Spleen (tissue), 11 donors: ENCODE results near the gene NEMF. TPM values are rescaled to one million over a fixed set of nuclear protein-coding genes. Genes with fewer than 3 reads are reported as not detected.

Experiments used
- DNase-seq: peaks from one replicate; pipeline ENCODE4 v3.0.0-alpha.2; 2020
- H3K27ac ChIP-seq, 8 donors: fragments of 200-600 bp; sonication (generic) in 7 of 8; 1 replicate in 4 of 8; 2 replicates in 4 of 8; pipeline versions ENCODE4 v1.5.0 to v1.8.0; 2016 to 2021; ENCODE audit warnings: inconsistent platforms in 4 of 8, mild to moderate bottlenecking in 4 of 8, moderate library complexity in 1 of 8
- H3K27me3 ChIP-seq, 7 donors: fragments of 200-600 bp; sonication (generic) in 6 of 7; replicated peaks in 1 of 7; 1 replicate in 4 of 7; 2 replicates in 3 of 7; pipeline versions ENCODE4 v1.5.0 to v1.8.0; 2016 to 2021; ENCODE audit warnings: inconsistent platforms in 3 of 7, mild to moderate bottlenecking in 1 of 7
- H3K36me3 ChIP-seq, 6 donors: fragments of 200-600 bp; sonication (generic) in 5 of 6; 1 replicate in 4 of 6; 2 replicates in 2 of 6; pipeline versions ENCODE4 v1.5.0 to v1.8.0; 2016 to 2021; ENCODE audit warnings: inconsistent platforms in 2 of 6
- H3K4me1 ChIP-seq, 6 donors: fragments of 200-600 bp; sonication (generic) in 5 of 6; 1 replicate in 3 of 6; 2 replicates in 3 of 6; pipeline versions ENCODE4 v1.5.0 to v1.8.0; 2016 to 2021; ENCODE audit warnings: inconsistent platforms in 3 of 6
- H3K4me3 ChIP-seq, 8 donors: fragments of 200-600 bp; sonication (generic) in 7 of 8; 1 replicate in 4 of 8; 2 replicates in 4 of 8; pipeline versions ENCODE4 v1.5.0 to v1.8.0; 2016 to 2021; ENCODE audit warnings: inconsistent platforms in 4 of 8, mild to moderate bottlenecking in 4 of 8, moderate library complexity in 2 of 8
- H3K9me3 ChIP-seq, 8 donors: fragments of 200-600 bp; sonication (generic) in 7 of 8; 1 replicate in 4 of 8; 2 replicates in 4 of 8; pipeline versions ENCODE4 v1.5.0 to v1.8.0; 2016 to 2021; ENCODE audit warnings: inconsistent platforms in 4 of 8
- POLR2A ChIP-seq, 3 donors: fragments of 450-650 bp; IDR thresholded peaks; one replicate each; pipeline ENCODE4 v1.5.1; 2017; ENCODE audit warnings: antibody characterized with exemption in 3 of 3, mild to moderate bottlenecking in 1 of 3
- POLR2AphosphoS5 ChIP-seq, 3 donors: sonication (generic); formaldehyde crosslinking; IDR thresholded peaks; one replicate each; pipeline ENCODE4 v1.5.1; 2017; ENCODE audit warnings: antibody characterized with exemption in 3 of 3
- WGBS, 5 donors: extraction: QIAGEN DNeasy Blood & Tissue Kit in 3 of 5; methylation state at CpG; one replicate each; pipeline versions ENCODE4 v1.1.5 to v1.1.7; 2013 to 2018; 5-methylcytosine and 5-hydroxymethylcytosine counted together
- intact Hi-C: fragments of 100-400 bp; cut with DNase I; formaldehyde crosslinking; loops from one replicate; pipeline ENCODE4 v1.15.0; 2023; ENCODE audit warnings: low total_unique reads
- polyA plus RNA-seq, 3 donors: library from polyadenylated mRNA; stranded (reverse); fragments of 200-250 nt; gene quantifications; one replicate each; pipeline ENCODE4 v1.2.1, GENCODE V29; 2013
- total RNA-seq, 7 donors: library from RNA; depleted of rRNA in 3 of 7; stranded (reverse); fragments of >200 nt in 3 of 7; fragmentation: NEBNext Ultra II Directional in 4 of 7; extraction: Animal tissue kit (Norgen Biotek cat#: 25700) in 4 of 7; gene quantifications; one replicate each; pipeline versions ENCODE4 v1.1.0 to v1.2.1, GENCODE V29; 2016 to 2021
- TF ChIP-seq, protein P1 (sequence below), 11 experiments: fragments of 200-600 bp in 7 of 11; fragments of 450-650 bp in 4 of 11; sonication (generic) in 4 of 11; IDR thresholded peaks in 8 of 11; conservative IDR thresholded peaks in 3 of 11; 1 replicate in 7 of 11; 2 replicates in 4 of 11; pipeline versions ENCODE4 v1.4.0 to v1.8.0; 2016 to 2021; ENCODE audit warnings: antibody characterized with exemption in 11 of 11, inconsistent platforms in 4 of 11, mild to moderate bottlenecking in 1 of 11
- donor health status: healthy with polysubstance abuse.
- donor health status: DM: no; HTN: no; CAD: no; lungs with moderate emphysema.
- donor health status: DM: no; HTN: no; CAD: no.
- donor health status: Bipolar disorder and iron deficiency.
- donor health status: healthy.
- donor health status: DM: no; HTN: no; CAD: no.
- donor health status: DM: yes; HTN: yes; CAD: no.

The NEMF gene
- total and polyA plus RNA-seq, 10 donors: 24.3 to 187 (median 82.4) TPM

DNA sequence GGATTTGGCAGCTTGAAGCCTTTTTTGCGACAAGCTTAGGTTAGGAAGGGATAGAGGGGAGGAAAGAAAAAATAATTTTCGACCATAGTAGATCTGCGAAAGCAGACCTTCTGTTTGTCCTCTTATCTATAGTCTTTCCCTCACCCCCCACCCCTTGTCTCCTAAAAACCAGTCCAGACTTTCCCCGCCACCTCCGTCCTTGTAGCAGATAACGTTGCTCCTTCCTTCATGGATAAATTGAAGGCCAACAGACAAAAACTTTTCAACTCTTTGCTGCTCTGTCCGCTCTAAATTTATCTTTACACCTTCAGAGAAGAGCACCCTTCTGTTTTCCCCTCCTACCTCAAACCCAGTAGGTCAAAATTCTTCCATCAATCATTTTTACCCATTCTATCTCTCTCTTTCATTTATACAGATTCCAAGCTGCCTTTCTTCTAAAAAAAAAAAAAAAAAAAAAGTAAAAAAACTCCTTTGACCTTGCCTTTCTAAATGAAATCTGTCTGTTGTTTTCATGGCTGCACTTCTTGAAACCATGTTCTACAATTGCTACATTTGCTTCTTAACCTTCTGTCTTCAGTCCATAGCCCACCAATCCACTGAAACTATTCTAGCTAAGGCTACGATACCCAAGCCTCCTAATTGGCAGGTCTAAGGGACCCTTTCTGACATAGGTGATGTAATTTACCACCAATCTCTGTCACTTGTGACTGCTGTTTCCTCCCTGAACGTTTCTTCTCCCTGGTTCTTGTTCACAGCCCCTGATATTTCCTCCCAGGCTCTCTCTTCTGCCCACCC, 11.1 kb upstream of the NEMF start:
- H3K4me1 ChIP-seq: peaks cover 20 to 65% (median 49%) of the 10 kb centered on the region in 6 donors
- TF ChIP-seq POLR2A (IDR thresholded peaks at IDR 0.05) (no peak), POLR2AphosphoS5 (IDR thresholded peaks at IDR 0.05) (peak in 1 of 3 donors; percentile 37)
- TF ChIP-seq, protein P1, sequence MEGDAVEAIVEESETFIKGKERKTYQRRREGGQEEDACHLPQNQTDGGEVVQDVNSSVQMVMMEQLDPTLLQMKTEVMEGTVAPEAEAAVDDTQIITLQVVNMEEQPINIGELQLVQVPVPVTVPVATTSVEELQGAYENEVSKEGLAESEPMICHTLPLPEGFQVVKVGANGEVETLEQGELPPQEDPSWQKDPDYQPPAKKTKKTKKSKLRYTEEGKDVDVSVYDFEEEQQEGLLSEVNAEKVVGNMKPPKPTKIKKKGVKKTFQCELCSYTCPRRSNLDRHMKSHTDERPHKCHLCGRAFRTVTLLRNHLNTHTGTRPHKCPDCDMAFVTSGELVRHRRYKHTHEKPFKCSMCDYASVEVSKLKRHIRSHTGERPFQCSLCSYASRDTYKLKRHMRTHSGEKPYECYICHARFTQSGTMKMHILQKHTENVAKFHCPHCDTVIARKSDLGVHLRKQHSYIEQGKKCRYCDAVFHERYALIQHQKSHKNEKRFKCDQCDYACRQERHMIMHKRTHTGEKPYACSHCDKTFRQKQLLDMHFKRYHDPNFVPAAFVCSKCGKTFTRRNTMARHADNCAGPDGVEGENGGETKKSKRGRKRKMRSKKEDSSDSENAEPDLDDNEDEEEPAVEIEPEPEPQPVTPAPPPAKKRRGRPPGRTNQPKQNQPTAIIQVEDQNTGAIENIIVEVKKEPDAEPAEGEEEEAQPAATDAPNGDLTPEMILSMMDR (IDR thresholded peaks at IDR 0.05 in 8 of 11, conservative IDR thresholded peaks at IDR 0.05 in 3 of 11): no peak
- intact Hi-C loops: loop anchor here (5.0 kb wide), 1 partner anchor 244 kb away; no protein-coding TSS in a partner anchor

DNA sequence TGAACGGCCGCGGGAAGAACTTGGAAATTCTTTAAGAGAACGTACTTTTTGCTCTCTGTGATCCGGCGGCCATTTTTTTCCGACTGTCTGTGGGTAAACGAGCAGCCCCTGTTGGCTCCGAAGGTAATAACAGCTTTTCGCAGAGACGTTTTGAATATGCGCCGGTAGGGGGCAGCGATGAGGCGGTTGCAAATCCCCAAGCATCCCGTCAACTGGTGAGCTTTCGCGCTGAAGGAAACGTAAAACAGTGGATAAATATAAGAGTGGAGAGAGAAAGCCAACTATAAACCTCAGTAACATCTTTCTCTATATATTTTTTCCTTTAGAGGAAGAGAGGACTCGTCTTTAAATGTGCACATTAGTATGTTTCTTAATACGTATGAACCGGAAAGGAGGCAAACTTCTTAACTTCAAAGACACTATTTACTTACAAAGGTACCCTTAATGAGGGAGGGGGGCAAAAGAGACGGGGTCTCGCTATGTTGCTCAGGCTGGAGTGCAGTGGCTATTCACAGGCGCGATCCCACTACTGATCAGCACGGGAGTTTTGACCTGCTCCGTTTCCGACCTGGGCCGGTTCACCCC, 9.6 kb upstream of the NEMF start:
- DNase-seq: peak; percentile 94
- intact Hi-C loops: loop anchor here (5.0 kb wide), 1 partner anchor 245 kb away; no protein-coding TSS in a partner anchor

More for the DNA sequence above, 11.1 kb upstream of the NEMF start:
- Histone ChIP-seq H3K9me3 (no peaks in the 10 kb centered on the region), H3K36me3 (no peaks in the 10 kb centered on the region), H3K4me3 (peak overlapping the region; percentile 44 to 75 (median 52)), H3K27ac (peak overlapping the region; percentile 95 to 99 (median 98)), H3K27me3 (no peaks in the 10 kb centered on the region)
- WGBS, 5 donors: 10 to 19% (median 15%) methylated on average over 9 of the region's 9 CpGs
- DNase-seq: no peak

DNA sequence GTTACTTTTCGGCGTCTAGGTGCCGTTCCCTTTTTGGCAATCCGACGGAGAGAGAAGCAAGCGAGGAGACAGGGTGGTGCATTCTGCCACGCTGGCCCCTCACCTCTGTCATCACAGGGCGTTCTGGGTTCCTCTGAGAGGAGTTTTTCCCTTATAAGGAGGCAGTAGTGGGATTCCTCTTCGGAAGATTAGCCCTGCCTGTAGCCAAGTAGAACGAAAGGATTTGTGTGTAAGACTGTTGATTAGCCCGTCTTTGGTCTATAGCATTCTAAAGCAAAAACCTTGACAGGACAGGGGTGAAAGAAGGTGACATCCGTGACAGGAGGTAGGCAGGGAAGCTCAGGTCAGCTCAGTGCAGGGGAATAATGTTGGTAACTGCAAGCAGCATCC, 9.1 kb upstream of the NEMF start:
- Histone ChIP-seq H3K4me3 (peak overlapping the region; percentile 36 to 75 (median 50)), H3K36me3 (no peaks in the 10 kb centered on the region), H3K4me1 (peaks cover 15 to 57% (median 39%) of the 10 kb centered on the region in 6 donors), H3K27me3 (no peaks in the 10 kb centered on the region), H3K9me3 (no peaks in the 10 kb centered on the region), H3K27ac (peak overlapping the region; percentile 95 to 99 (median 98))
- 0 to 1% (median 0%) methylated on average over 12 of the region's 12 CpGs for WGBS, 5 donors
- intact Hi-C loops: loop anchor here (5.0 kb wide), 1 partner anchor 246 kb away; no protein-coding TSS in a partner anchor
- TF ChIP-seq POLR2AphosphoS5 (IDR thresholded peaks at IDR 0.05): peak in 2 of 3 donors; percentile 67 to 77
- TF ChIP-seq, protein P1 (IDR thresholded peaks at IDR 0.05 in 8 of 11, conservative IDR thresholded peaks at IDR 0.05 in 3 of 11): peak in 1 of 11 experiments; percentile 7
- TF ChIP-seq POLR2A (IDR thresholded peaks at IDR 0.05): peak in 1 of 3 donors; percentile 37
- peak; percentile 87 for DNase-seq

More for the DNA sequence above, 9.6 kb upstream of the NEMF start:
- 0% methylated on average over 24 to 28 of the region's 30 CpGs for WGBS, 5 donors
- no peak for TF ChIP-seq POLR2AphosphoS5 (IDR thresholded peaks at IDR 0.05)
- TF ChIP-seq, protein P1 (IDR thresholded peaks at IDR 0.05 in 8 of 11, conservative IDR thresholded peaks at IDR 0.05 in 3 of 11): peak; percentile 99 to 100 (median 100)
- no peak for TF ChIP-seq POLR2A (IDR thresholded peaks at IDR 0.05)
- Histone ChIP-seq H3K4me3 (peak overlapping the region; percentile 36 to 75 (median 50)), H3K27ac (peak overlapping the region; percentile 95 to 99 (median 98)), H3K36me3 (no peaks in the 10 kb centered on the region), H3K9me3 (no peaks in the 10 kb centered on the region), H3K27me3 (no peaks in the 10 kb centered on the region), H3K4me1 (peaks cover 15 to 60% (median 42%) of the 10 kb centered on the region in 6 donors)
